ENCODE measurements around the gene PNRC1.

- no peak for TF ChIP-seq EP300 (IDR thresholded peaks at IDR 0.05)
- TF ChIP-seq POLR2AphosphoS5 (IDR thresholded peaks at IDR 0.05): no peak
- TF ChIP-seq CTCF (IDR thresholded peaks at IDR 0.05): no peak
These were observed 26.3 kb upstream of the PNRC1 start for GRCh38 chr6:89054208-89054607.
